GM12865 (cell line): ENCODE data around the gene TTN.

Experiments
- DNase-seq: peaks from one replicate; pipeline ENCODE4 v3.0.0; 2010; ENCODE audit warnings: low read depth
- H3K4me3 ChIP-seq: 2 replicates; pipeline ENCODE4 v1.5.1; 2011; ENCODE audit warnings: mild to moderate bottlenecking, low read depth, low read length, control low read depth
- CTCF ChIP-seq: IDR thresholded peaks from 2 replicates; pipeline ENCODE4 v1.5.1; 2011; ENCODE audit warnings: low read length, control low read depth, low read depth, inconsistent platforms; ENCODE audit not compliant: insufficient read depth; ENCODE audit errors: missing control alignments

Gene TTN

GRCh38 chr2:178630581-178630980 is 176.6 kb downstream of the TTN start:
- no peak for DNase-seq
- H3K4me3 ChIP-seq: no peak overlapping the region
- no peak for TF ChIP-seq CTCF

- DNase-seq: no peak
- TF ChIP-seq CTCF: no peak
- H3K4me3 ChIP-seq: no peak overlapping the region
Measured at GRCh38 chr2:178629463-178629862, 177.8 kb downstream of the TTN start.

GRCh38 chr2:178628605-178629004 is 178.6 kb downstream of the TTN start:
- no peak for TF ChIP-seq CTCF
- no peak overlapping the region for H3K4me3 ChIP-seq
- DNase-seq: no peak

GRCh38 chr2:178627401-178627800 is 179.8 kb downstream of the TTN start:
- no peak for DNase-seq
- H3K4me3 ChIP-seq: no peak overlapping the region
- no peak for TF ChIP-seq CTCF

- no peak for DNase-seq
- H3K4me3 ChIP-seq: no peak overlapping the region
- no peak for TF ChIP-seq CTCF
Measured at GRCh38 chr2:178615969-178616368, 191.3 kb downstream of the TTN start.

GRCh38 chr2:178602901-178603300 is 204.3 kb downstream of the TTN start:
- DNase-seq: no peak
- TF ChIP-seq CTCF: no peak
- no peak overlapping the region for H3K4me3 ChIP-seq

DNA sequence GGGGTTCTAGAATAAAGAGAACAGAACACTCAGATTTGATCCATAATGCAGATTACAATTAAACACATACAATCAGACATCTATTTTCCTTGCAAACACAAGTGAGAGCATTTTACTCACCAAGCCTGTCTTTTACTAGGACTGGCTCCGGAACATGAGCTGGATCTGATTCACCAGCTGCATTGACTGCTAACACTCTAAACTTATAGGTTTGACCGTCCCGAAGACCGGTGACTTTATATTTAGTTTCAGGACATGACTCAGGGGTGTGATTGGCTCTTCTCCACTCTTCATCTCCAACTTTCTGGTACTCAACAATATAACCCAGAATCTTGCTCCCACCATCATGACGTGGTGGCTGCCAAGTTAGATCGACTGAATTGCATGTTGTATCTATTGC is 214.6 kb downstream of the TTN start:
- no peak for TF ChIP-seq CTCF
- no peak overlapping the region for H3K4me3 ChIP-seq
- no peak for DNase-seq
